NCI-H2081 treated with DMSO at 0.1 percent for 48 hours (cell line): Measurements from ENCODE around the gene OSBPL2.

Experiments
- DNase-seq: peaks from one replicate; lab custom pipeline; 2025; lab: John Stamatoyannopoulos, UW

The OSBPL2 gene

DNA sequence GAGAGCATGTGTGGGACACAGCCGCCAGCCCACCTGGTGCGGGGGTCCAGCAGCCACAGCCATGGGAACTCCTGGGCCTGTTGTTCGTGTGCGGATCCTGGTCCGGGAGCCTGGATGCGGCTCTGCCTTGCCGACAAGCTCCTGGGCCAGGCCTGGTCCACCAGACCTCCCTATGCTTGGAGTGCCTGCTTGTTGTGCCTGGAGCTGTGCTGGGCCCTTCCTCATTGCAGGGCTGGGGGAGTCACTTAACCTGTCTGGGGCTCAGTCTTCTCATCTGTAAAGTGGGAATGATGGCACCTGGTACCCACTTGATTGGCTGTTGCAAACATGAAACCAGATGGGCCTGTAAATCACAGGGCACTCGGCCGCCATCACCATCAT, 2.6 kb upstream of the OSBPL2 start:
- DNase-seq = no peak

GRCh38 chr20:62236200-62236599, 2.1 kb upstream of the OSBPL2 start:
- DNase-seq = no peak

GRCh38 chr20:62236766-62237513, 1.4 kb upstream of the OSBPL2 start:
- no peak for DNase-seq

DNA sequence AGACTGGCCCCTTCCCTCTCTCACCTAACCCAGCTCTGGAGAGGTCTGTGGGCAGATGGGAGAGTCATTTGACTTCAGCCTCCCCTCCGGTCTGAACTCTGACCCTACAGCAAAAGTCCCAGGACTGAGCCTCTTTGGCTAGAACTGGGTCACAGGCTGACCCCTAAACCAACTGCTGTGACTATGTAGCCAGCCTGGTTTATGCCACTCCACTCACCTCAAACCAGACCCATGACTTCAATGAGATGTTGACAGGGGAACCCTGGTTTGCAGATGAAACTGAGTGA, 864 bp upstream of the OSBPL2 start:
- DNase-seq = no peak

DNA sequence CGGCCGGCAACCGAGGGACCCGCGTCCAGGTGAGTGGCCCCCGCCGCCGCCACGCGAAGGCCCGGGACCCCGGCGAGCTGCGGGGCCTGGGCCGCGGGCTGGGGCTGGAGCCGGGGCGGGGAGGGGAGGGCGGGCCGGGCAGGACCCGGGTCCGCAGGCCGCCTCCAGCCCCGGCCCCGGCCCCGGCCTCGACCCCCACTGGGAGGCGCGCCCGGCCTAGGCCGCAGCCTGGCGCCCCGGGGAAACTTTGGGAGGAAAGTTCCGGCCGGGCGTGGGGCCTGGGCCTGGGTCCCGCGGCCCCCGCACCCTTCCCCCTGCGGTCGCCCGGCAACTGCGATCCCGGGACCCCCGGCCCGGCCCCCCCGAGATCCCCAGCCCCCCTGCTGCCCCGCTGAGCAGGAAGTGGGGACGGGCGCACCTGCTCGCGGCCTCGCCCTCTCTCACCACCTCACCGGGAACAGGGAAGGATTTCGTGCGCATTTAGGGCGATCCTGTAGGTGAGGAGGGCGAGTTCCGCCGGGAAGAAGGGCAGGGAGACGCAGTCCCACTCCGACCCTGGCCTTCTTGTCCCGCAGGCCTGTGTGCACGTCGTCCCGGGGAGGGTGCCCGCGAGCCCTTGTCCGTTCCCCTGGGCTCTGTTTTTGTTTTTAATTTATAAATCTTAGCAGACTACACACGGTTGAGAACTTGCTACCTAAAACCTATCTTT, 402 bp downstream of the OSBPL2 start:
- DNase-seq = no peak

- DNase-seq = no peak
These were observed 1.1 kb downstream of the OSBPL2 start for GRCh38 chr20:62239278-62239879.

- DNase-seq = no peak
These were observed 1.8 kb downstream of the OSBPL2 start for GRCh38 chr20:62240020-62240685.

- DNase-seq = no peak
These were observed 3.2 kb downstream of the OSBPL2 start for GRCh38 chr20:62241506-62241905.

- DNase-seq = no peak
These were observed 3.9 kb downstream of the OSBPL2 start for GRCh38 chr20:62242176-62242575.

- DNase-seq = no peak
These were observed 4.8 kb downstream of the OSBPL2 start for GRCh38 chr20:62243106-62243505.

DNA sequence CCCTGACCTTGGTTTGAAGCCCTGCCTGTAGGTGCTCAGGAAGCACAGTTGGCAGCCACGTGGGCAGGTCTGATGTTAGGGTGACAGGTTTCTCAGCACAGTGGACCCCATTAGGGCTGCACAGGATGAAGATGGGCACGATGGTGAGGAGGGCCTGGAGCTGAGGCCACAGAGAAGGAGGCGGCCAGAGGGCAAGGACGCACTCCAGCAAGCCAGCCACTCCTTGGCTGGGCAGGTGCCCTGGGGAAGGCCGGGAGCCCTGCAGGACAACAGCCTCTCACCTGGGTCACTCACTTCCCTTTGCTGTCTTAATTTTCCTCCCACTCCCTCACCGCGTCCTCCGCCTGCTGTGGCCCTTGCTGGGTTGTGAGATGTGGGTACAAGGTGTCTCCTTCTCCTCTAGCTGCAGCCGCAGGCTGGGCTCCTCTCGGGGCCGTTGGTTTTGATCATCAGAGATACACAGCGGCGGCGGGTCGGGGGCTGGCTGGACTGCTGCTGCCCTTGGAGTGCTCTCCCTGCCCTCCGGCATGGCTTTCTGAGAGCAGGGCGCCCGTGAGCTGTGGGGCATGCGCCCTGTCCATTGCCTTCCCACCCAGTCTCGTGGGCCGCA, 5.7 kb downstream of the OSBPL2 start:
- DNase-seq = no peak

- DNase-seq = no peak
These were observed 6.4 kb downstream of the OSBPL2 start for GRCh38 chr20:62244644-62245108.

DNA sequence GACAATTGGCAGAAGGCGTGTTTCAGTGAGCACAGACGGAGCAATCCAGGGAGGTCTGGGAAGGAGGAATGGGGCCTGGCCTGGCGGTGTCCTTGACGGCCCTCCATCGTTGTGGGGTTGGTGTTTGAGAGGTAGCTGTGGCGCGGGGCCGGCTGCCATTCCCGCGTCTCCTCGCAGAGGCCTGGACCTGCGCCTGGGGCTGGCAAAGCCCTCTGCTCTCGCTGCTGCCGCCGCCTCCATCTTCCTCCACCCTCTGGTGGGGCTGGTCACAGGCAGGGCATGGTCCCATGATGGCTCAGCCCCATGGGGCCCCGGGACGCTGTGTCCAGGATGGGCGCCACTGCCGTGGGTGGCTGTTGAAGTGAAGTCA, 7.6 kb downstream of the OSBPL2 start:
- no peak for DNase-seq

DNA sequence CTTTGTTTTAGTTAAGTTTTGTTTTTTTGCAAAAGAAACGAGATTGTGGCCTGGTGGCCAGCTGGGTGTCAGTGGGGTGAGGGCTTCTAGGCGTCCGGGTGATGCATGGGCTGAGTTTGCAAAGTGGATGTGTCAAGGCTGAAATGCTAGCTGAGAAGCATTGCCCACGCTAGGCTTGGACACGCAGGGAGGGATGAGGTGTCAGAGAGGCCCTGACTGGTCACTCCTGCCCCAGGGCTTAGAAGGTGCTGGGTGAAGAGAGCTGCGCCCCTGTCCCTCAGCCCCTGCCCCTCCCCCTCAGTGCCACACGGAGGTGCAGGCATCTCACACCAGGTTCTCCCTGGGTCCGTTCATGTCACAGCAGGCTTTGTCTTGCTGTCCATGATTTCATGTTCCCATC, 8.1 kb downstream of the OSBPL2 start:
- no peak for DNase-seq

DNA sequence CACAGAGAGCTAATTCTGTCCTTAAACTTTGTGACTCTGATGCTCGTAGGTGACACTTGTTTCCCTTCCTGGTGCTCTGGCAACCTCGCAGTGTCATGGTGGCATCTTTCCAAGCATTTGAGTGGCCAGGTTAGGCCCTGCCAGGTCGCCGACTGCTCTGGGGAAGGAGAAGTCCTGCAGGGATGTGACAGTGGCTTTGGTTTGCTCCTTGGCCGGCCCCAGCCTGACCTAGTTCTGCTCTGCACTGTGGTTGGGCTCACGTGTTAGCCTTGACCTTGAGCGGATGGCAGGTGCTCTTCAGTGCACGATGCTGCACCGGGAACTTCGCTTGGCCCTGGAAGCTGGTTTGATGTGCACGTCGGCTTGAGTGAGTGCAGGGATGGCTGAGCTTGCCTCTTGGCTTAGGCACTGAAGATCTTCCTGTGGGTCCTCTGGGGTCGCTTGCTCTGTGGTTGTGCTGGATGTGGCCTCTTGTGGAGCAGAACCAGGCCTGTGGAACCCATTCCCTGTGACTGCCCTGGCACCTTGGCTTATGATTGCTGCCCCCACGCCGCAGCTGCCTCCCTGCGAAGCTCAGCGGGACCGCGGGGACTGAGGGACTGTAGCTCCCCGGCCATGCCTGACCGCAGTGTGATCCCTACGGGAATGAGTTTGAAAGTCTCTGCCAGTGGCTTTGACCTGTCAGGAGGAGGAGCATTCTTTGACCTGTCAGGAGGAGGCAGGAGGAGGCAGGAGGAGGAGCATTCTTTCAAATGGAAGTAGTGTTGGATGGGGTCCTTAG, 8.7 kb downstream of the OSBPL2 start:
- no peak for DNase-seq

GRCh38 chr20:62248890-62249560, 10.7 kb downstream of the OSBPL2 start:
- no peak for DNase-seq

- DNase-seq = no peak
These were observed 14.1 kb downstream of the OSBPL2 start for GRCh38 chr20:62252342-62252966.

GRCh38 chr20:62253398-62253797, 15.1 kb downstream of the OSBPL2 start:
- DNase-seq = no peak

- no peak for DNase-seq
These were observed 15.9 kb downstream of the OSBPL2 start for GRCh38 chr20:62254021-62254724.

DNA sequence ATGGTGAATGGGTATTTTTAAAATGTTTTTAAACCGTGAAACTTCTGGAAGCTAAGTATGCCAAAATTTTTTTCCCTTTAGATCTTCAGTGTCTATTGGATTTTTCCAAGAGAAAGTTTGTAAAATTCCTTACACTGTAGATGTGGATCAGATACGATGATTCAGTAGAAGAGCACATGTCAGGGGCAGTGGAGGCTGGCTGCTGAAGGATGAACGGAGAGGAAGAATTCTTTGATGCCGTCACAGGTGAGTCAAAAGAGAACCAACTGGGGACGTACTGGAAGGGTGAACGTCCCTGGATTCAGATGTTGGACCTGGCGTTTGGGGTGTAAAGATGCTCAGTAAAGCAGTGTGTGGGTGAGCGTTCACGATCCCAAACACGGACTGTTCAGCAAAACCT, 17.7 kb downstream of the OSBPL2 start:
- no peak for DNase-seq
